Measurements from ENCODE around the gene SPPL2B. TPM values are rescaled to one million over a fixed set of nuclear protein-coding genes. Genes with fewer than 3 reads are reported as not detected.

SPPL2B gene
- total RNA-seq, 2 donors from 2014 or later, result 54.0 to 87.1 TPM

- Histone ChIP-seq H3K36me3 (no peaks in the 10 kb centered on the region), H3K4me1 (replicated peaks) (no peaks in the 10 kb centered on the region), H3K27me3 (replicated peaks; ENCODE audit: insufficient read depth) (peaks cover 7% of the 10 kb centered on the region), H3K4me3 (no peak overlapping the region), H3K27ac (no peak overlapping the region), H3K9me3 (no peaks in the 10 kb centered on the region)
- 97% methylated on average over 3 of the region's 3 CpGs for WGBS
- TF ChIP-seq POLR2AphosphoS5 (IDR thresholded peaks at IDR 0.05), result no peak
- TF ChIP-seq POLR2A (IDR thresholded peaks at IDR 0.05), result no peak
- TF ChIP-seq CTCF (IDR thresholded peaks at IDR 0.05), result no peak
- intact Hi-C loops (cut with DNase I), result no loop called here
- DNase-seq (ENCODE audit: low spot score), result no peak
Observed at GRCh38 chr19:2357279-2358206, 29.1 kb downstream of the SPPL2B start.

- Histone ChIP-seq H3K4me3 (no peak overlapping the region), H3K27ac (no peak overlapping the region), H3K9me3 (no peaks in the 10 kb centered on the region), H3K4me1 (replicated peaks) (no peaks in the 10 kb centered on the region), H3K36me3 (no peaks in the 10 kb centered on the region), H3K27me3 (replicated peaks; ENCODE audit: insufficient read depth) (peaks cover 7% of the 10 kb centered on the region)
- TF ChIP-seq POLR2AphosphoS5 (IDR thresholded peaks at IDR 0.05) (no peak), CTCF (IDR thresholded peaks at IDR 0.05) (no peak), POLR2A (IDR thresholded peaks at IDR 0.05) (no peak)
- no peak for DNase-seq (ENCODE audit: low spot score)
- intact Hi-C loops (cut with DNase I), result no loop called here
- whole genome bisulfite sequencing, result 53% methylated on average over 28 of the region's 28 CpGs
Observed at GRCh38 chr19:2358548-2359173, 30.2 kb downstream of the SPPL2B start.

DNA sequence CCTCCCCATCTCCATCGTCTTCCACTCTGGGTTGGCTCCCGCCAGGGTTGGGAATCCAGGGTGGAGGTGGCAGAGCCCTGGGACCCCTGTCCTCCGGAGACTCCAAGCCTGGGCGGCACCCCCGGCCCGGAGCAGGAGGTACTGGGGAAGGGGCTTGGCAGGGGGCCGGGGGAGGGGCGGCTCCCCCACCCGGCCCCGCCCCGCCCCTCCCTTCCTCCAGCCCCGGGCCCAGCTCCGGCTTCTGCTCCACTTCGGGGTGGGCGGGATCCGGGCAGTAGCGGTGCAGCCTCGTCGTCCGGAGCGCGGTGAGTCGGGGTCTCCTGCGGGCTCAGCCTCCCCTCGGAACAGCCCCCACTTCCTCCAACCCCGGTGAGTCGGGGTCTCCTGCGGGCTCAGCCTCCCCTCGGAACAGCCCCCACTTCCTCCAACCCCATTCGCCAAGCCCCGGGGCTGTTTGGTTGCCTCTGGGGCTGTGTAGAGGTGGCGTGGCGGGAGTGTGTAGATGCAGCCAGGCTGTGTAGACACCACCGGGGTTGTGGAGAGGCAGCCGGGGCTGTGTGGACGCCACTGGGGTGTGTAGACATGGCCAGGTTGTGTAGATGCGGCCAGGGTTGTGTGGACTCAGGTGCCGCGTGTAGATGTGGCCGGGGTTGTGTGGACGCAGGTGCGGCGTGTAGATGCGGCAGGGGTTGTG, 31.7 kb downstream of the SPPL2B start, which contains the start of gene TMPRSS9:
TMPRSS9 (plus strand) TSS at position 274 of the 694 bp plus-strand sequence. CDS start 29,521 bp downstream, outside the sequence.
- Histone ChIP-seq H3K27ac (no peak within 1 kb of the TSS), H3K9me3 (no peaks in the 10 kb centered on the region), H3K4me1 (replicated peaks) (no peaks in the 10 kb centered on the region), H3K4me3 (no peak within 1 kb of the TSS), H3K27me3 (replicated peaks; ENCODE audit: insufficient read depth) (peaks cover 7% of the 10 kb centered on the region), H3K36me3 (no peaks in the 10 kb centered on the region)
- TF ChIP-seq CTCF (IDR thresholded peaks at IDR 0.05) (no peak), POLR2A (IDR thresholded peaks at IDR 0.05) (no peak), POLR2AphosphoS5 (IDR thresholded peaks at IDR 0.05) (no peak)
- DNase-seq (ENCODE audit: low spot score), result no peak
- WGBS, result 19% methylated on average over 38 of the region's 44 CpGs
- intact Hi-C loops (cut with DNase I), result no loop called here

DNA sequence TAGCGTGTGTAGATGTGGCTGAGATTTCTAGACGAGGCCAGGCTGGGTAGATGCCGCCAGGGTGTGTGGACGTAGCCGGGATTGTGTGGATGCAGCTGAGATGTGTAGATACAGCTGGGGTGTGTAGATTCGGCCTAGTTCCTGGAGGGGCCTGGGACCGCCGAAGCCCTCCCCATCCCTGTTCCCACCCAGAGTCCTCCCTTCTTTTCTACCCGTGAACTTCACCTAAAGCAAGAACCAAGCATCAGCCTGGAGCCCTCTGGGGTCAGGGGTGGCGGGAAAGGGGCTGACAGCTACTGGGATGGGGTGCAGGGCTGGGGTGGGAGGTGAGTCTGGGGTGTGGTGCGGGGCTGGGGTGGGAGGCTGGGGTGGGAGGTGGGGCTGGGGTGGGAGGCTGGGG, 32.3 kb downstream of the SPPL2B start:
- WGBS, result 64% methylated on average over 10 of the region's 11 CpGs
- no peak for DNase-seq (ENCODE audit: low spot score)
- H3K36me3 ChIP-seq, result no peaks in the 10 kb centered on the region
- no peak overlapping the region for H3K4me3 ChIP-seq
- no peak overlapping the region for H3K27ac ChIP-seq
- no peaks in the 10 kb centered on the region for H3K4me1 ChIP-seq (replicated peaks)
- peaks cover 7% of the 10 kb centered on the region for H3K27me3 ChIP-seq (replicated peaks; ENCODE audit: insufficient read depth)
- intact Hi-C loops (cut with DNase I), result no loop called here
- H3K9me3 ChIP-seq, result no peaks in the 10 kb centered on the region
- TF ChIP-seq POLR2AphosphoS5 (IDR thresholded peaks at IDR 0.05) (no peak), CTCF (IDR thresholded peaks at IDR 0.05) (no peak), POLR2A (IDR thresholded peaks at IDR 0.05) (no peak)
